HTERT RPE-1 (cell line): Measurements from ENCODE around the gene MGME1.

Experiments used
- in situ Hi-C: fragments of 300-500 bp; cut with MboI; formaldehyde crosslinking; loops from 4 replicates; pipeline ENCODE4 v1.14.3; 2020; ENCODE audit warnings: low sequenced_read_pairs

Gene MGME1

GRCh38 chr20:17940224-17940971 lies 28.4 kb upstream of the MGME1 start:
- in situ Hi-C loops: no loop called here

- in situ Hi-C loops: no loop called here
These were observed 27.6 kb upstream of the MGME1 start for GRCh38 chr20:17941087-17941825.

- in situ Hi-C loops: no loop called here
These were observed 27.0 kb upstream of the MGME1 start for GRCh38 chr20:17941826-17942196.

GRCh38 chr20:17943343-17943742 lies 25.5 kb upstream of the MGME1 start:
- in situ Hi-C loops: no loop called here

- in situ Hi-C loops: no loop called here
These were observed 23.9 kb upstream of the MGME1 start for GRCh38 chr20:17944854-17945474.

GRCh38 chr20:17946040-17946439 lies 22.8 kb upstream of the MGME1 start:
- in situ Hi-C loops: no loop called here

- in situ Hi-C loops: no loop called here
These were observed 22.0 kb upstream of the MGME1 start for GRCh38 chr20:17946572-17947473.

GRCh38 chr20:17947474-17947815 lies 21.4 kb upstream of the MGME1 start:
- in situ Hi-C loops: no loop called here

GRCh38 chr20:17948442-17948841 lies 20.4 kb upstream of the MGME1 start:
- in situ Hi-C loops: no loop called here

GRCh38 chr20:17949899-17950298 lies 18.9 kb upstream of the MGME1 start:
- in situ Hi-C loops: no loop called here

- in situ Hi-C loops: no loop called here
These were observed 18.1 kb upstream of the MGME1 start for GRCh38 chr20:17950670-17951069.

- in situ Hi-C loops: no loop called here
These were observed 17.5 kb upstream of the MGME1 start for GRCh38 chr20:17951323-17951722.

- in situ Hi-C loops: no loop called here
These were observed 15.8 kb upstream of the MGME1 start for GRCh38 chr20:17952692-17953684.

GRCh38 chr20:17953935-17954334 lies 14.9 kb upstream of the MGME1 start:
- in situ Hi-C loops: no loop called here

GRCh38 chr20:17955302-17955701 lies 13.5 kb upstream of the MGME1 start:
- in situ Hi-C loops: no loop called here

- in situ Hi-C loops: no loop called here
These were observed 12.6 kb upstream of the MGME1 start for GRCh38 chr20:17956099-17956685.

- in situ Hi-C loops: no loop called here
These were observed 11.1 kb upstream of the MGME1 start for GRCh38 chr20:17957505-17958363.

GRCh38 chr20:17958373-17959256 lies 10.2 kb upstream of the MGME1 start:
- in situ Hi-C loops: no loop called here
